SK-N-MC (cell line): ENCODE results near the gene PPP1R11.
"Not testable (repeated sequence)": the region's sequence is repeated elsewhere in the genome, so short reads cannot be mapped to it uniquely, and the experiment has no call there.

ENCODE experiments used
- EZH2 ChIP-seq: fragments of 200-600 bp; sonication (generic); IDR thresholded peaks from one replicate; pipeline ENCODE4 v1.6.1; 2017; ENCODE audit warnings: antibody characterized with exemption
- FOXP2 ChIP-seq: optimal IDR thresholded peaks from 2 replicates; pipeline ENCODE3; 2011; ENCODE audit warnings: mild to moderate bottlenecking, moderate library complexity; ENCODE audit not compliant: insufficient read depth; ENCODE audit errors: extremely low read length, control extremely low read depth
- POLR2AphosphoS5 ChIP-seq: IDR thresholded peaks from 2 replicates; pipeline ENCODE4 v1.6.1; 2012; ENCODE audit warnings: mild to moderate bottlenecking, low read depth, low read length, borderline replicate concordance

GRCh38 chr6:30033440-30033839, 33.6 kb upstream of the PPP1R11 start:
- not testable (repeated sequence) for TF ChIP-seq POLR2AphosphoS5, EZH2, FOXP2
